SK-N-SH (cell line): ENCODE data around the gene XRN1. TPM values are rescaled to one million over a fixed set of nuclear protein-coding genes. Genes with fewer than 3 reads are reported as not detected.
A peak's percentile ranks its signal among the peaks of the same experiment; 100 is the strongest.

ENCODE experiments used
- CTCF ChIA-PET: fragments of 300-600, 350-600 bp; formaldehyde crosslinking; extraction: SDS; loops from one replicate; lab custom pipeline; 2021; lab: Yijun Ruan, JAX
- POLR2A ChIA-PET: fragments of 350-600 bp; sonication (Branson Sonifier 250); formaldehyde crosslinking; extraction: SDS; loops from one replicate; lab custom pipeline; 2020; ENCODE audit warnings: antibody characterized with exemption, inconsistent platforms; lab: Yijun Ruan, JAX
- DNase-seq: peaks from one replicate; pipeline ENCODE4 v3.0.0; 2012
- H2AFZ ChIP-seq: fragments of 200-600 bp; sonication (generic); 2 replicates; pipeline ENCODE4 v1.8.1; 2016; ENCODE audit warnings: antibody characterized with exemption, mild to moderate bottlenecking, low read depth
- H3F3A ChIP-seq: fragments of 200-600 bp; sonication (generic); replicated peaks from 2 replicates; pipeline ENCODE3; 2016; ENCODE audit warnings: antibody characterized with exemption, mild to moderate bottlenecking; ENCODE audit not compliant: insufficient read depth
- H3K27ac ChIP-seq, 2 experiments: fragments of 200-500 bp in 1 of 2; fragments of 200-600 bp in 1 of 2; sonication (Bioruptor generic) in 1 of 2; sonication (generic), shearing (Covaris generic) in 1 of 2; 2 replicates each; pipeline versions ENCODE4 v1.5.1 to v1.6.1; 2014 to 2016; ENCODE audit warnings: low read depth in 2 of 2, inconsistent platforms in 1 of 2, low read length in 1 of 2, mild to moderate bottlenecking in 1 of 2, mixed read lengths in 1 of 2
- H3K27me3 ChIP-seq: fragments of 200-600 bp; sonication (generic), shearing (Covaris generic); 2 replicates; pipeline ENCODE4 v1.6.1; 2016; ENCODE audit warnings: mixed run types; ENCODE audit not compliant: insufficient read depth
- H3K36me3 ChIP-seq, 2 experiments: fragments of 200-500 bp in 1 of 2; fragments of 200-600 bp in 1 of 2; sonication (Bioruptor generic) in 1 of 2; sonication (generic) in 1 of 2; replicated peaks in 1 of 2; 2 replicates each; pipeline versions ENCODE3 to v1.5.1; 2014 to 2016; ENCODE audit warnings: low read length in 1 of 2, mild to moderate bottlenecking in 1 of 2; ENCODE audit not compliant: insufficient read depth in 2 of 2, control insufficient read depth in 1 of 2
- H3K4me1 ChIP-seq, 2 experiments: fragments of 200-500 bp in 1 of 2; fragments of 200-600 bp in 1 of 2; sonication (Bioruptor generic) in 1 of 2; sonication (generic), shearing (Covaris generic) in 1 of 2; 2 replicates each; pipeline versions ENCODE4 v1.5.1 to v1.6.1; 2014 to 2016; ENCODE audit warnings: low read depth in 1 of 2, low read length in 1 of 2, mixed run types in 1 of 2; ENCODE audit not compliant: insufficient read depth in 2 of 2, control insufficient read depth in 1 of 2
- H3K4me2 ChIP-seq: fragments of 200-600 bp; sonication (generic), shearing (Covaris generic); 2 replicates; pipeline ENCODE4 v1.6.1; 2017; ENCODE audit warnings: mixed run types
- H3K4me3 ChIP-seq, 2 experiments: fragments of 200-500 bp in 1 of 2; fragments of 200-600 bp in 1 of 2; sonication (Bioruptor generic) in 1 of 2; sonication (generic), shearing (Covaris generic) in 1 of 2; 2 replicates each; pipeline versions ENCODE4 v1.5.1 to v1.8.1; 2014 to 2016; ENCODE audit warnings: low read depth in 2 of 2, inconsistent platforms in 1 of 2, low read length in 1 of 2, mild to moderate bottlenecking in 1 of 2, mixed read lengths in 1 of 2, moderate library complexity in 1 of 2
- H3K79me2 ChIP-seq: fragments of 200-600 bp; sonication (generic); 2 replicates; pipeline ENCODE4 v1.8.1; 2017; ENCODE audit warnings: mild to moderate bottlenecking; ENCODE audit not compliant: insufficient read depth
- H3K9ac ChIP-seq: fragments of 200-600 bp; sonication (generic); 2 replicates; pipeline ENCODE4 v1.6.1; 2017; ENCODE audit warnings: mixed run types
- H3K9me2 ChIP-seq: fragments of 200-600 bp; sonication (generic); 2 replicates; pipeline ENCODE4 v1.6.1; 2017; ENCODE audit warnings: mixed run types
- H3K9me3 ChIP-seq: fragments of 200-600 bp; sonication (generic); 2 replicates; pipeline ENCODE4 v1.6.1; 2017; ENCODE audit warnings: mixed run types, mild to moderate bottlenecking, moderate library complexity
- H4K20me1 ChIP-seq: fragments of 200-600 bp; sonication (generic); 2 replicates; pipeline ENCODE4 v1.6.1; 2017; ENCODE audit warnings: mild to moderate bottlenecking, mixed run types; ENCODE audit not compliant: insufficient read depth
- CHD2 ChIP-seq: fragments of 150-350 bp; IDR thresholded peaks from 2 replicates; pipeline ENCODE4 v1.6.1; 2018; ENCODE audit warnings: low read length; ENCODE audit not compliant: partially characterized antibody
- CTCF ChIP-seq: fragments of 200-600 bp; sonication (generic); IDR thresholded peaks from 2 replicates; pipeline ENCODE4 v1.6.1; 2017; ENCODE audit warnings: antibody characterized with exemption, mild to moderate bottlenecking, moderate library complexity
- ELF1 ChIP-seq: IDR thresholded peaks from 2 replicates; pipeline ENCODE4 v1.4.0; 2012
- EP300 ChIP-seq, 2 experiments: IDR thresholded peaks; 2 replicates each; pipeline versions ENCODE4 v1.4.0 to v1.6.1; 2012; ENCODE audit warnings: borderline replicate concordance in 1 of 2, low read depth in 1 of 2, low read length in 1 of 2
- EZH2phosphoT487 ChIP-seq: fragments of 200-600 bp; sonication (generic); IDR thresholded peaks from 2 replicates; pipeline ENCODE4 v1.6.1; 2017; ENCODE audit warnings: low read depth, mixed run types, mild to moderate bottlenecking, antibody characterized with exemption, moderate library complexity, borderline replicate concordance
- FOXJ3 ChIP-seq: sonication (generic); formaldehyde crosslinking; IDR thresholded peaks from 2 replicates; pipeline ENCODE4 v1.5.1; 2020; ENCODE audit warnings: mild to moderate bottlenecking, missing genetic modification reagents
- GATA2 ChIP-seq: sonication (generic); formaldehyde crosslinking; IDR thresholded peaks from 2 replicates; pipeline ENCODE4 v1.5.0; 2020; ENCODE audit warnings: mild to moderate bottlenecking, missing genetic modification reagents
- IRF3 ChIP-seq: fragments of 150-350 bp; IDR thresholded peaks from 2 replicates; pipeline ENCODE4 v1.6.1; 2016; ENCODE audit warnings: mild to moderate bottlenecking, low read depth, low read length
- MAX ChIP-seq: IDR thresholded peaks from 2 replicates; pipeline ENCODE4 v1.4.0; 2012; ENCODE audit warnings: low read depth
- MXI1 ChIP-seq: IDR thresholded peaks from 2 replicates; pipeline ENCODE4 v1.6.1; 2012; ENCODE audit warnings: mild to moderate bottlenecking, low read depth, low read length, improper control_type of control experiment
- NFIC ChIP-seq: IDR thresholded peaks from 2 replicates; pipeline ENCODE4 v1.4.0; 2012; ENCODE audit warnings: borderline replicate concordance
- RAD21 ChIP-seq: IDR thresholded peaks from 2 replicates; pipeline ENCODE4 v1.6.1; 2012; ENCODE audit warnings: mild to moderate bottlenecking, low read length
- REST ChIP-seq: IDR thresholded peaks from 2 replicates; pipeline ENCODE4 v1.6.1; 2012; ENCODE audit warnings: mild to moderate bottlenecking, low read depth, low read length, moderate library complexity
- SMC3 ChIP-seq: IDR thresholded peaks from 2 replicates; pipeline ENCODE4 v1.6.1; 2012; ENCODE audit warnings: low read depth, low read length, improper control_type of control experiment
- TAF1 ChIP-seq: IDR thresholded peaks from 2 replicates; pipeline ENCODE4 v1.6.1; 2012; ENCODE audit warnings: low read depth, mild to moderate bottlenecking, low read length, moderate library complexity, borderline replicate concordance
- TCF12 ChIP-seq: IDR thresholded peaks from 2 replicates; pipeline ENCODE4 v1.4.0; 2012
- TEAD4 ChIP-seq: IDR thresholded peaks from 2 replicates; pipeline ENCODE4 v1.4.0; 2012; ENCODE audit warnings: mild to moderate bottlenecking, borderline replicate concordance; ENCODE audit not compliant: insufficient read depth
- USF2 ChIP-seq: fragments of 150-350 bp; IDR thresholded peaks from 2 replicates; pipeline ENCODE4 v1.6.1; 2017; ENCODE audit warnings: antibody characterized with exemption, low read length, low read depth, borderline replicate concordance
- YY1 ChIP-seq: IDR thresholded peaks from 2 replicates; pipeline ENCODE4 v1.4.0; 2012; ENCODE audit warnings: low read depth, mild to moderate bottlenecking
- ZBTB33 ChIP-seq: IDR thresholded peaks from 2 replicates; pipeline ENCODE4 v1.4.0; 2012; ENCODE audit warnings: low read depth, borderline replicate concordance
- WGBS: methylation state at CpG from one replicate; pipeline ENCODE4 v1.1.6; 2017; ENCODE audit warnings: low lambda C conversion rate; 5-methylcytosine and 5-hydroxymethylcytosine counted together
- polyA plus RNA-seq, 3 experiments: library from polyadenylated mRNA; depleted of rRNA; stranded (reverse); fragments of >200 nt; gene quantifications; 2 replicates each; pipeline ENCODE4 v1.2.3, GENCODE V29; 2012

Gene XRN1
- 2.7 and 3.8 TPM in 2 replicates for polyA plus RNA-seq (2012; rRNA removed)
- polyA plus RNA-seq (2012; cell fraction: cytosol; rRNA removed) = 3.9 and 4.1 TPM in 2 replicates
- polyA plus RNA-seq (2012; cell fraction: nucleus; rRNA removed) = 7.2 and 17.3 TPM in 2 replicates

- POLR2A ChIA-PET = interaction anchor here (1.2 kb wide), 1 partner anchor 62 kb away, joined by 3 read pairs; no protein-coding TSS in a partner anchor
- TF ChIP-seq REST = peak; percentile 70; the same call in 1 of the 2 replicates
- no peak for TF ChIP-seq CTCF
- TF ChIP-seq ZBTB33 = peak; percentile 89
- TF ChIP-seq CHD2 = peak; percentile 95
- TF ChIP-seq SMC3 = no peak
- 0 out of 2 replicates have a peak, but pooled peaks have one; percentile 26 for TF ChIP-seq TEAD4
- TF ChIP-seq TAF1 = peak; percentile 98
- no peak for TF ChIP-seq GATA2 (CRISPR knock-in tag)
- TF ChIP-seq FOXJ3 = no peak
- TF ChIP-seq RAD21 = no peak
- peak in 1 of 2 experiments; percentile 16; a peak in 1 of 4 replicates for TF ChIP-seq EP300 (IDR thresholded peaks at IDR 0.05; ENCODE audit: borderline replicate concordance in 1 of 2, low read depth in 1 of 2, low read length in 1 of 2)
- 0 out of 2 replicates have a peak, but pooled peaks have one; percentile 40 for TF ChIP-seq ELF1
- TF ChIP-seq MAX = peak; percentile 40; the same call in 1 of the 2 replicates
- TF ChIP-seq YY1 = peak; percentile 58
- TF ChIP-seq MXI1 = peak; percentile 54; the same call in 1 of the 2 replicates
- TF ChIP-seq IRF3 = no peak
- no peak for TF ChIP-seq TCF12
- TF ChIP-seq EZH2phosphoT487 = no peak
- TF ChIP-seq NFIC = no peak
- no peak for TF ChIP-seq USF2
Observed at GRCh38 chr3:142447852-142448823, at the start of gene XRN1. XRN1 (minus strand) TSS chr3:142448037; CDS start chr3:142447944, 93 bp downstream.

More at GRCh38 chr3:142447852-142448823, at the start of gene XRN1:
- peak within 1 kb of the TSS; percentile 75 for H3K4me2 ChIP-seq
- H3K9ac ChIP-seq = peak within 1 kb of the TSS; percentile 99
- CTCF ChIA-PET = interaction anchor here (0.6 kb wide), 1 partner anchor 11 kb away, joined by 3 read pairs; no protein-coding TSS in a partner anchor
- no peaks in the 10 kb centered on the region for H3K9me2 ChIP-seq
- H3K79me2 ChIP-seq = peaks cover 47% of the 10 kb centered on the region
- peak within 1 kb of the TSS; percentile 93 to 96 for H3K27ac ChIP-seq
- no peaks in the 10 kb centered on the region for H3K9me3 ChIP-seq
- H3K36me3 ChIP-seq = peaks cover 18 to 24% of the 10 kb centered on the region in 2 experiments
- peak within 1 kb of the TSS; percentile 99 to 100 for H3K4me3 ChIP-seq
- H4K20me1 ChIP-seq = 0 out of 2 replicates have a peak, but pooled peaks cover 7% of the 10 kb centered on the region
- peaks cover 0 to 13% of the 10 kb centered on the region in 2 experiments; a peak in 2 of 4 replicates for H3K4me1 ChIP-seq
- no peaks in the 10 kb centered on the region for H3K27me3 ChIP-seq
- peak within 1 kb of the TSS; percentile 90 for H2AFZ ChIP-seq
- H3F3A ChIP-seq = peaks cover 24% of the 10 kb centered on the region
- DNase-seq = peak; percentile 99
- WGBS = 20% methylated on average over 20 of the region's 52 CpGs
